Measurements from ENCODE around the gene TAF8. TPM values are rescaled to one million over a fixed set of nuclear protein-coding genes. Genes with fewer than 3 reads are reported as not detected.

TAF8 gene
- polyA plus RNA-seq, 3 donors = 19.9 to 25.8 (median 20.4) TPM

DNA sequence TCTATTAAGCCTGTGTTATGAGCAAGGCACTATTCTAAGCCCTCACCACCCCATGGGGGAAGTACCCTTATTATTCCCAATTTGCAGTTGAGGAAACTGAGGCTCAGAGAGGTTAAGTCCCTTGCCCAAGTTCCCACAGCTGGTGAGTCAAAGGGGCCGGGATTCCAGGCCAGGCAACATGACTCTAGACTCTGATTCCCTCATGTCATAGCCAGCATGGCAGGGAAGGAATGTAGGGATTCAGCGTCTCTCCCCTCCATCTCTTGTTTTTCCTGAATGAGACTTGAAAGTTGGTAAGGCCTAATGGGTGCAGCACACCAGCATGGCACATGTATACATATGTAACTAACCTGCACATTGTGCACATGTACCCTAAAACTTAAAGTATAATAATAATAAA is 85.4 kb downstream of the TAF8 start:
- no peak for DNase-seq (ENCODE audit: extremely low read depth in 1 of 11, low read depth in 9 of 11, low spot score in 4 of 11)

DNA sequence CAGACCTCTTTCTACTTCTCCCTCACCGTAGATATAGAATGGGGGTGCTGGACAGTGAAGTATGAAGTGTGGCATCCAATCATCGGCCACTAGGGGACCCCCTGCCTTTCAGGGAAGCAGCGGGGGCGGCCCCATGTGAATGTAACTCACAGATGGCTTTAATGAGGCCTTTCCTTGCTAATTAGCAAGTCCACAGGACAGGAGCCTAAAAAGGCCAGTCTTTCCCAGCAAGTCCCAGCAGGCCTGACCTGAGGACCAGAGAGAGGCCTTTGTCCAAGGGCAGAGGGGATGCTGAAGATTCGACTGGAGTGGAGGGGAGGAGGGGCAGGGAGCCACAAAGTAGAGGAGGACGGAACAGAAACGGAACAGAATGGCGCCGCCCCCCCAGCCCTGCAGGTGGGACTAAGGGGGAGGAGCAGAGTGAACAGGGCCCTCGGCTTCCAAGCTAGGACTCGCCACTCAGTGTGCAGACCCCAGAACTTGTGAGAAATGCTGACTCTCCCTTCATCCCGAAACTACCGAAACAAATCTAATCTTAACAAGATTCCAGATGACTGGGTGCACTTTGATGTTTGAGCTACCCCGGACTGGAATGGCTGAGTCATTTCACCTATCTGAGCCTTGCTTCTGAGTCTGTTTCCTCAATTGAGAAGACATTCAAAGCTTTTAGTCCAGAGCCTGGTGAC is 86.3 kb downstream of the TAF8 start:
- peak in 1 of 11 donors; percentile 24 for DNase-seq (ENCODE audit: extremely low read depth in 1 of 11, low read depth in 9 of 11, low spot score in 4 of 11)

Other genes starting within 250 kb of the TAF8 start
- gene USP49, start 155.1 kb upstream of the TAF8 start, polyA plus RNA-seq (ENCODE audit: insufficient read length in 3 of 3) = 10 to 100 TPM; 13.1 to 14.5 (median 13.2) TPM
- gene MED20, start 129.4 kb upstream of the TAF8 start, polyA plus RNA-seq (ENCODE audit: insufficient read length in 3 of 3) = 10 to 100 TPM; 36.0 to 38.6 (median 36.0) TPM
- 10 to 100 TPM; 23.8 to 32.6 (median 29.4) TPM for gene BYSL, start 129.0 kb upstream of the TAF8 start, polyA plus RNA-seq (ENCODE audit: insufficient read length in 3 of 3)
- 10 to 100 TPM; 21.0 to 31.1 (median 25.1) TPM for gene CCND3, start 108.7 kb upstream of the TAF8 start, polyA plus RNA-seq (ENCODE audit: insufficient read length in 3 of 3)
- 1 to 10 TPM; 4.3 to 5.5 (median 5.2) TPM for gene C6orf132, start 92.1 kb downstream of the TAF8 start, polyA plus RNA-seq (ENCODE audit: insufficient read length in 3 of 3)
- gene GUCA1A, start 122.8 kb downstream of the TAF8 start, polyA plus RNA-seq (ENCODE audit: insufficient read length in 3 of 3) = under 1 TPM; 0.15 to 0.23 (median 0.19) TPM
- 1 to 10 TPM; 1.5 to 3.4 (median 1.6) TPM for gene GUCA1B, start 144.4 kb downstream of the TAF8 start, polyA plus RNA-seq (ENCODE audit: insufficient read length in 3 of 3)
- 10 to 100 TPM; 32.1 to 41.6 (median 32.6) TPM for gene MRPS10, start 167.3 kb downstream of the TAF8 start, polyA plus RNA-seq (ENCODE audit: insufficient read length in 3 of 3)